Cardiac muscle cell (in vitro differentiated cells and primary cell): Measurements from ENCODE around the gene TCEAL7. TPM values are rescaled to one million over a fixed set of nuclear protein-coding genes. Genes with fewer than 3 reads are reported as not detected.
A peak's percentile ranks its signal among the peaks of the same experiment; 100 is the strongest.

Source experiments
- DNase-seq, 2 donors: peaks; one replicate each; pipeline versions ENCODE4 v3.0.0 to v3.0.0-alpha.2; 2010 to 2017; ENCODE audit warnings: low read depth in 1 of 2, low spot score in 1 of 2
- H3K27ac ChIP-seq: fragments of 200-600 bp; sonication (generic); 2 replicates; pipeline ENCODE4 v1.5.1; 2016
- H3K27me3 ChIP-seq: fragments of 200-600 bp; sonication (generic); 2 replicates; pipeline ENCODE4 v1.6.0; 2016; ENCODE audit warnings: control low read depth
- H3K36me3 ChIP-seq: fragments of 200-600 bp; sonication (generic); 2 replicates; pipeline ENCODE4 v1.5.1; 2016; ENCODE audit warnings: control low read depth
- H3K4me1 ChIP-seq: fragments of 200-600 bp; sonication (generic); 2 replicates; pipeline ENCODE4 v1.8.1; 2017; ENCODE audit warnings: low read depth, mild to moderate bottlenecking, mixed run types
- H3K4me3 ChIP-seq: fragments of 200-600 bp; sonication (generic); 2 replicates; pipeline ENCODE4 v1.5.1; 2016; ENCODE audit warnings: mild to moderate bottlenecking
- H3K9me3 ChIP-seq: fragments of 200-600 bp; sonication (generic); 2 replicates; pipeline ENCODE4 v1.5.1; 2017; ENCODE audit warnings: low read depth, mild to moderate bottlenecking, control low read depth
- polyA plus RNA-seq: library from polyadenylated mRNA; unstranded; fragments of >200 nt; fragmentation: Nextera tagmentation; extraction: Ambion mirVana; gene quantifications from 2 replicates; pipeline ENCODE4 v1.2.1, GENCODE V29; 2016
- total RNA-seq: library from RNA; depleted of rRNA; stranded (reverse); fragments of >200 nt; gene quantifications from 2 replicates; pipeline ENCODE4 v1.2.3, GENCODE V29; 2016
- TF ChIP-seq, protein P1 (sequence below): IDR thresholded peaks from 2 replicates; pipeline ENCODE4 v1.5.1; 2012; ENCODE audit warnings: low read depth, mild to moderate bottlenecking, low read length

The TCEAL7 gene
- total and polyA plus RNA-seq, 2 experiments from 2014 or later, result 7.0 to 7.9 TPM

GRCh38 chrX:103378990-103379389, 49.0 kb downstream of the TCEAL7 start:
- H3K4me1 ChIP-seq, result peaks cover 5% of the 10 kb centered on the region
- no peaks in the 10 kb centered on the region for H3K27me3 ChIP-seq
- peak overlapping the region; percentile 98 for H3K27ac ChIP-seq
- peaks cover 5% of the 10 kb centered on the region for H3K36me3 ChIP-seq
- no peak for DNase-seq
- TF ChIP-seq, protein P1, sequence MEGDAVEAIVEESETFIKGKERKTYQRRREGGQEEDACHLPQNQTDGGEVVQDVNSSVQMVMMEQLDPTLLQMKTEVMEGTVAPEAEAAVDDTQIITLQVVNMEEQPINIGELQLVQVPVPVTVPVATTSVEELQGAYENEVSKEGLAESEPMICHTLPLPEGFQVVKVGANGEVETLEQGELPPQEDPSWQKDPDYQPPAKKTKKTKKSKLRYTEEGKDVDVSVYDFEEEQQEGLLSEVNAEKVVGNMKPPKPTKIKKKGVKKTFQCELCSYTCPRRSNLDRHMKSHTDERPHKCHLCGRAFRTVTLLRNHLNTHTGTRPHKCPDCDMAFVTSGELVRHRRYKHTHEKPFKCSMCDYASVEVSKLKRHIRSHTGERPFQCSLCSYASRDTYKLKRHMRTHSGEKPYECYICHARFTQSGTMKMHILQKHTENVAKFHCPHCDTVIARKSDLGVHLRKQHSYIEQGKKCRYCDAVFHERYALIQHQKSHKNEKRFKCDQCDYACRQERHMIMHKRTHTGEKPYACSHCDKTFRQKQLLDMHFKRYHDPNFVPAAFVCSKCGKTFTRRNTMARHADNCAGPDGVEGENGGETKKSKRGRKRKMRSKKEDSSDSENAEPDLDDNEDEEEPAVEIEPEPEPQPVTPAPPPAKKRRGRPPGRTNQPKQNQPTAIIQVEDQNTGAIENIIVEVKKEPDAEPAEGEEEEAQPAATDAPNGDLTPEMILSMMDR, result no peak
- H3K9me3 ChIP-seq, result no peaks in the 10 kb centered on the region
- no peak overlapping the region for H3K4me3 ChIP-seq

Other genes with a start within 250 kb of the TCEAL7 start
- 0.27 and 0.46 TPM in 2 replicates for gene NXF3, start 237.1 kb upstream of the TCEAL7 start, total RNA-seq
- gene NXF3, start 237.1 kb upstream of the TCEAL7 start, polyA plus RNA-seq, result not detected in 2 replicates
- 244 and 245 TPM in 2 replicates for gene BEX4, start 115.1 kb upstream of the TCEAL7 start, total RNA-seq
- gene BEX4, start 115.1 kb upstream of the TCEAL7 start, polyA plus RNA-seq, result 577 and 588 TPM in 2 replicates
- gene TCEAL8, start 75.1 kb upstream of the TCEAL7 start, total RNA-seq, result 212 and 239 TPM in 2 replicates
- gene TCEAL8, start 75.1 kb upstream of the TCEAL7 start, polyA plus RNA-seq, result 314 and 379 TPM in 2 replicates
- gene TCEAL5, start 53.5 kb upstream of the TCEAL7 start, total RNA-seq, result 0.15 and 0.78 TPM in 2 replicates
- 1.3 TPM in 1 of 2 replicates, not detected in the other for gene TCEAL5, start 53.5 kb upstream of the TCEAL7 start, polyA plus RNA-seq
- gene BEX2, start 19.2 kb upstream of the TCEAL7 start, total RNA-seq, result 113 and 142 TPM in 2 replicates
- gene BEX2, start 19.2 kb upstream of the TCEAL7 start, polyA plus RNA-seq, result 169 and 188 TPM in 2 replicates
- 132 and 171 TPM in 2 replicates for gene TCEAL9, start 26.3 kb downstream of the TCEAL7 start, total RNA-seq
- 287 and 422 TPM in 2 replicates for gene TCEAL9, start 26.3 kb downstream of the TCEAL7 start, polyA plus RNA-seq
- 1,498 and 1,502 TPM in 2 replicates for gene BEX3, start 46.3 kb downstream of the TCEAL7 start, total RNA-seq
- gene BEX3, start 46.3 kb downstream of the TCEAL7 start, polyA plus RNA-seq, result 2,140 and 2,284 TPM in 2 replicates
- 0.42 and 2.4 TPM in 2 replicates for gene RAB40A, start 189.2 kb downstream of the TCEAL7 start, total RNA-seq
- gene RAB40A, start 189.2 kb downstream of the TCEAL7 start, polyA plus RNA-seq, result 1.9 and 2.9 TPM in 2 replicates